ENCODE data around the gene GALNT2. TPM values are rescaled to one million over a fixed set of nuclear protein-coding genes. Genes with fewer than 3 reads are reported as not detected.

GALNT2 gene
- total RNA-seq, 1 donor from 2014 or later = 28.3 TPM

- Histone ChIP-seq H3K27me3 (ENCODE audit: low read depth) (no peaks in the 10 kb centered on the region), H3K27ac (replicated peaks) (no peak overlapping the region), H3K4me3 (no peak overlapping the region), H3K9me3 (replicated peaks) (no peaks in the 10 kb centered on the region), H3K36me3 (no peaks in the 10 kb centered on the region), H3K4me1 (peaks cover 14% of the 10 kb centered on the region)
- DNase-seq = no peak
- TF ChIP-seq CTCF (IDR thresholded peaks at IDR 0.05; ENCODE audit: borderline replicate concordance) = no peak
- intact Hi-C loops (cut with micrococcal nuclease) = no loop called here
Observed at GRCh38 chr1:230330157-230330556, 263.1 kb downstream of the GALNT2 start.

Data from left ventricle myocardium inferior (tissue), 1 donor.